Osteocyte (in vitro differentiated cells): ENCODE measurements around the gene CCNY. TPM values are rescaled to one million over a fixed set of nuclear protein-coding genes. Genes with fewer than 3 reads are reported as not detected.

ENCODE experiments used
- DNase-seq: peaks from one replicate; pipeline ENCODE4 v3.0.0; 2021; ENCODE audit warnings: mixed read lengths; ENCODE audit not compliant: unreplicated experiment; ENCODE audit errors: extremely low spot score
- H3K27ac Mint-ChIP-seq: one replicate; pipeline ENCODE4 v1.8.0; 2021; ENCODE audit warnings: mild to moderate bottlenecking, mixed read lengths; ENCODE audit not compliant: unreplicated experiment
- H3K27me3 Mint-ChIP-seq: one replicate; pipeline ENCODE4 v1.8.0; 2021; ENCODE audit warnings: mixed read lengths; ENCODE audit not compliant: unreplicated experiment
- H3K36me3 Mint-ChIP-seq: one replicate; pipeline ENCODE4 v1.8.0; 2021; ENCODE audit warnings: mixed read lengths; ENCODE audit not compliant: unreplicated experiment
- H3K4me1 Mint-ChIP-seq: one replicate; pipeline ENCODE4 v1.8.0; 2021; ENCODE audit warnings: mixed read lengths; ENCODE audit not compliant: unreplicated experiment
- H3K4me3 Mint-ChIP-seq: one replicate; pipeline ENCODE4 v1.8.0; 2021; ENCODE audit warnings: mild to moderate bottlenecking, moderate library complexity, mixed read lengths; ENCODE audit not compliant: unreplicated experiment
- H3K9me3 Mint-ChIP-seq: one replicate; pipeline ENCODE4 v1.8.0; 2021; ENCODE audit warnings: mixed read lengths; ENCODE audit not compliant: unreplicated experiment
- total RNA-seq: library from RNA; stranded (reverse); gene quantifications from 2 replicates; pipeline ENCODE4 v1.2.1, GENCODE V29; 2021
- TF ChIP-seq, protein P1 (sequence below): fragments of 200-600 bp; sonication (generic); IDR thresholded peaks from 2 replicates; pipeline ENCODE4 v1.5.0; 2021; ENCODE audit warnings: antibody characterized with exemption, mild to moderate bottlenecking, moderate library complexity

CCNY gene
- total RNA-seq, 1 donor from 2014 or later, result 76.4 TPM

DNA sequence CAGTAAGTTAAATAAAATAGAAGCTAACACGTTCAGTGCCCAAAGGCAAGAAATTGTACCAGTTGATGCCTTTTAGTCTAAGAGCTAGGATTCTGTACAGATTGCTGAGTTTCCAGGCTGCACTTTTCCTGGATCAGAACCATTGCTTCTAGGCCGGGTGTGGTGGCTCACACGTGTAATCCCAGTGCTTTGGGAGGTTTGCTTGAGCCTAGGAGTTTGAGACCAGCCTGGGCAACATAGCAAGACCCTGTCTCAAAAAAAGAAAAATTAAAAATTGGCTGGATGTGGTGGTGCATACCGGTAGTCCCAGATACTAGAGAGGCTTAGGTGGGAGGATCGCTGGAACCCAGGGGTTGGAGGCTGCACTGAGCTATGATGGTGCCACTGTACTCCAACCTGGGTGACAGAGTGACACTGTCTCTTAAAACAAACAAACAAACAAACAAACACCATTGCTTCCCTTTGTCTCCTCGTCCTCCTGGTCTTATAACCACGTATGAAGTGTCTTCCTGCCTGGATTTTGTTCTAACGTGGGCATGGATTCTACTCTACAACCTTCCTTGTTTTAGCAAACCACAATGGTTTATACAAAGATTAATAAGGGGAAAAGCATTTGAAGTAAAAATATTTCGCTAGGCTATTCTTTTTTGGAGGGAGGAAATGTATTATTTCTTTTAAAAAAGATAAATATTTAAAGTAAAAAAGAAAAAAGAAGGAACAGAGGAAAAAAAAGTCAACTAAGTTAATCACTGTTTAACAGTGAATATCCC lies 9.7 kb upstream of the CCNY start:
- Mint-ChIP-seq H3K4me3 (no peak overlapping the region), H3K27me3 (no peaks in the 10 kb centered on the region), H3K36me3 (peaks cover 13% of the 10 kb centered on the region), H3K4me1 (peaks cover 14% of the 10 kb centered on the region), H3K9me3 (peaks cover 5% of the 10 kb centered on the region), H3K27ac (no peak overlapping the region)
- DNase-seq, result no peak
- TF ChIP-seq, protein P1, sequence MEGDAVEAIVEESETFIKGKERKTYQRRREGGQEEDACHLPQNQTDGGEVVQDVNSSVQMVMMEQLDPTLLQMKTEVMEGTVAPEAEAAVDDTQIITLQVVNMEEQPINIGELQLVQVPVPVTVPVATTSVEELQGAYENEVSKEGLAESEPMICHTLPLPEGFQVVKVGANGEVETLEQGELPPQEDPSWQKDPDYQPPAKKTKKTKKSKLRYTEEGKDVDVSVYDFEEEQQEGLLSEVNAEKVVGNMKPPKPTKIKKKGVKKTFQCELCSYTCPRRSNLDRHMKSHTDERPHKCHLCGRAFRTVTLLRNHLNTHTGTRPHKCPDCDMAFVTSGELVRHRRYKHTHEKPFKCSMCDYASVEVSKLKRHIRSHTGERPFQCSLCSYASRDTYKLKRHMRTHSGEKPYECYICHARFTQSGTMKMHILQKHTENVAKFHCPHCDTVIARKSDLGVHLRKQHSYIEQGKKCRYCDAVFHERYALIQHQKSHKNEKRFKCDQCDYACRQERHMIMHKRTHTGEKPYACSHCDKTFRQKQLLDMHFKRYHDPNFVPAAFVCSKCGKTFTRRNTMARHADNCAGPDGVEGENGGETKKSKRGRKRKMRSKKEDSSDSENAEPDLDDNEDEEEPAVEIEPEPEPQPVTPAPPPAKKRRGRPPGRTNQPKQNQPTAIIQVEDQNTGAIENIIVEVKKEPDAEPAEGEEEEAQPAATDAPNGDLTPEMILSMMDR, result no peak

DNA sequence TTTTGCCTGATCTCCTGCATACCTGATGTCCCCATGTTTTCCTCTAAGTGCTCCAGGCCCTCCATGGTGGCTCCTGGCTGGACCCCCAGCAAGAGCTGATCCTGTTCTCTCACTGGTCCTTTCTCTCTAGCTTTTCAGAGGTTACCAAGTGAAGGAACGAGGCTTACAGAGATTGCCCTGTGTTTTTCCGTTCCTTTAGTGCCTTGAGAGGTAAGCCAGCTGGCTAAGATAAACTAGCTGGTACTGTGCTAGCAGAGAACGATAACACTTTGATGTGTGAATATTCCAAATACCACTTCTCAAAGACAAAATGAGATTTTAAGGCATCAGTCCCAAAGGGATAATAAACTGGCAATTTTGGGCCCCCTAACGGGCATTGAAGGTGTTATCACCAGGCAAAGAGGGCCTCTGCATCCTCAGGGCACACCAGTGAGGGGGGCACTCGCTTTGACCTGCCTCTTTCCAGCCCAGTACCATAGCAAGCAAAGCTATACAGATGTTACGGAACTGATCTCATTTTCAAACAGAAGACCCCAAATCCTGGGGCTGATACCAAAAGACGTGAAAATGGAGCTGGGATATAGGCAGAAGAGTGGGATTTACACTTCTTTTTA lies 8.4 kb upstream of the CCNY start:
- H3K4me3 Mint-ChIP-seq, result no peak overlapping the region

DNA sequence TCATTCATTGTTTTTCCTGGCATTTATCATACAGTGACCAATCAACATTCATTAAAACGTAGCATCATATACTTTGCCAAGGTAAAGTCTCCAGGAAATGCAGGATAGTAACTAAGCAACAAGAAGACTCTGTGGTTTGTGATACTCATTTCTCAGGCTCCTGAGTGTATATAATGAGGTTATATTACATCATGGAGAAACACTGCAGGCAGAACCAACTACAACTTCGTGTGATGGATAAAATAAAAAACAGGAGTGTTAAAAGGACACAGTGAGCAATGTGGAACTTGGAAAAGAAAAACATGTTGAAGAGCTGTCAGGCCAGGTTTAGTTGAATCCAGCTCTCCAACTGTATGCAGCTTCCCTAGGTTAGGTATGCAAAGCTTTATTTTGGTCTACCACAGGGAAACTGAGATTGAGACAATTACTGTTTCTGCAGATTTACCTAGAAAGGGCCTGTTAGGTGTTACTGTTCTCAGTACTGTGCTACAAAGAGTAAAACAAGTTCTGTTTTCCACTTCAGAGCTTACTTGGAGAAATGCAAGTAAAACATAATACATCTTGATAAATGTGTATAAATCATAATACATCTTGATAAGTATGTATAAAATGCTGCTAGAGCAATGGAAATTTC lies 7.8 kb upstream of the CCNY start:
- Mint-ChIP-seq H3K36me3 (peaks cover 6% of the 10 kb centered on the region), H3K27me3 (no peaks in the 10 kb centered on the region), H3K4me3 (no peak overlapping the region), H3K4me1 (peaks cover 21% of the 10 kb centered on the region), H3K9me3 (no peaks in the 10 kb centered on the region), H3K27ac (no peak overlapping the region)
- no peak for DNase-seq
- TF ChIP-seq, protein P1, result no peak

More for the DNA sequence above, 8.4 kb upstream of the CCNY start:
- Mint-ChIP-seq H3K9me3 (no peaks in the 10 kb centered on the region), H3K27me3 (no peaks in the 10 kb centered on the region), H3K36me3 (peaks cover 4% of the 10 kb centered on the region), H3K27ac (no peak overlapping the region), H3K4me1 (peaks cover 16% of the 10 kb centered on the region)
- TF ChIP-seq, protein P1, result no peak
- no peak for DNase-seq

DNA sequence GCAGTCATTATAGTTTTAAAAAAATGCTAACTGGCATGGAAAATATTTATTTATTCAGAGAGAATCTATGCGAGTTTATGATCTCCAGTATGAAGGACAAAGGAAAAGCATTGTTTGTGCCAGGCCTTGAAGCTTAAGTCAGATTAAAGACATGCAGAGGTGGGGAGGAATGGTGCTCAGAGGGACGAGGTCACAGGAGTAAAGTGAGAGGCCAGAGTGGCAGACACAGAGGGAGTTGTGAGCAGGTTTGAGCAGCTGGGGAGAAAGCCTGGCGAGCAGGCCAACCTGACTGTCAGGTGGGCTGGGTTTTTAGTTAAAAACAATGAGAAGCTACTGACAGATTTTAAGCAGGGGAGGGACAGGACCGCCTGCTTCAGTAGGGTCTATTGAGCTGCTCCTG lies 6.8 kb upstream of the CCNY start:
- H3K4me1 Mint-ChIP-seq, result peaks cover 28% of the 10 kb centered on the region
- H3K9me3 Mint-ChIP-seq, result no peaks in the 10 kb centered on the region
- H3K27me3 Mint-ChIP-seq, result no peaks in the 10 kb centered on the region
- TF ChIP-seq, protein P1, result no peak
- no peak overlapping the region for H3K27ac Mint-ChIP-seq
- DNase-seq, result no peak
- H3K36me3 Mint-ChIP-seq, result peaks cover 8% of the 10 kb centered on the region
- no peak overlapping the region for H3K4me3 Mint-ChIP-seq
